ENCODE measurements around the gene CMSS1.
A peak's percentile ranks its signal among the peaks of the same experiment; 100 is the strongest.

The CMSS1 gene

DNA sequence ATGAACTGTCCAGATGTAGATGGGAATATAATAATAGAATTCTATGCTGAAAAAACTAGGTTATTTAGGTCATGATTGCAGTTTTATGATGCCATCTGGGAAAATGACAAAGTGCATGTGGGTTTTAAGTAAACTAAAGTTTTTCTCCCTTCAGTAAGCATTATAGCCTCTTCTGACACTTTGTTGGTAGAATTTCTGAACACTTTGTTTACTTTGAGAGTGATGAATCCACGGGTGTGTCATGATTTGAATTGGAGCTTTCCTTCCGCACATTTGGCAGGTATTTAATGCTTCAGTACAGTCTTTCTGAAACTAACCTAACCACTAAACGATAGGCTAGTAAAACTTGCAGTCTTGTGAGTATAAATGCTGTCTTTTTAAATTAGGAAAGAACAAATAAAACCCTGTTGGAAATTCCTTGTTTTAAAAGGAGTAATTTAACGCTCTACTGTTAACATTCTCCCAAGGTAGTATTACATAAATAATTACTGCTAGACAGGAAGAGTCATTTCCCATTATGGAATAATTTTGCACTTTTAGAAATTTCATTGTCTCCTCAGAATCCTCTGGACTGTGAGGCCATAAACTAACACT, 289.7 kb downstream of the CMSS1 start:
- no peak for DNase-seq (ENCODE audit: low spot score)

DNA sequence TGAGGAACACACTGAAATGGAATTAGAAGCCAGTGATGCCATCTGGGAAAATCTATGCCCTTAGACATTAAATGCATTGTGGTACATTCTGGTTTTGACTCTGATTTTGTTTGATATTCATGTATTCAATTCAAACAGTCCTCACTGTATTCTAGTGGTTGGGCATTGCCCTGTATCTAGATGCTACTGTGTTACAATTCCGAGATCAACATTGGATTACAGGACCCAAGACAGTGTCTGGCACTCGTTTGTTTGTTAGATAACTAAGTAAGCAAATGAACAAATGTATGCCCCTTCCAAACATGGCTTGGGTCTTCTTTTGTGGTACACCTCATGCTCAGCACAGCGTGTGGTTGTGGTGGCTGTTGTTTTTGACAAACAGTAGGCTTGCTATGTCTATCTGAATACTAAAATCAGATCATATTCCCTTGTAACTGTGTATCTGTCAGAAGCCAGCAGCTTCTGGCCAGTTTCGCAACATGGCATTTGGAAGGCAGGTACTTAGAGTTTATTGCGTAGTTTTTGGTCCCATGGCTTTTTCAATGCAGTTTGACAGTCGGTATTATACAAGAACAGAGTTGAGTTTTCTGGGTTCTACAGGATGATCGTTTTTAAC, 290.9 kb downstream of the CMSS1 start:
- DNase-seq (ENCODE audit: low spot score) = no peak

DNA sequence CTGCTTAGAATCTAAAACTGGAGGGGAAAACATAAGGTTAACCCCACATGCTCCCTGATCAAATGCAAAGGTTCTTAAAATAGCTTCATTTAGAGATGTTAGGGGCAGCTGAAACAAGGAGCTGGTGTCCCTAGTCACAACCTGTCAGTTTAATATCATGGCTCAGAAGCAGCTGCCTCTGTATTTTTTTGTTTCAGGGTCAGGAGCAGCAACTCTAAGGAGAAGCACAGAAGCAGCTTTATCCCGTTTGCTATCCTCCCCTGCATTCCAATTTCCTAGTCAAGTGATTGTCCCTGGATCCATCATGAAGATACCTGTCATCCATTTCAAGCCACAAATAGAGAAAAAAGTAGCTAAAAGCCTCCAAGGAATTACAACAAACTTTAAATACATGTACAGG, 292.5 kb downstream of the CMSS1 start:
- no peak for DNase-seq (ENCODE audit: low spot score)

DNA sequence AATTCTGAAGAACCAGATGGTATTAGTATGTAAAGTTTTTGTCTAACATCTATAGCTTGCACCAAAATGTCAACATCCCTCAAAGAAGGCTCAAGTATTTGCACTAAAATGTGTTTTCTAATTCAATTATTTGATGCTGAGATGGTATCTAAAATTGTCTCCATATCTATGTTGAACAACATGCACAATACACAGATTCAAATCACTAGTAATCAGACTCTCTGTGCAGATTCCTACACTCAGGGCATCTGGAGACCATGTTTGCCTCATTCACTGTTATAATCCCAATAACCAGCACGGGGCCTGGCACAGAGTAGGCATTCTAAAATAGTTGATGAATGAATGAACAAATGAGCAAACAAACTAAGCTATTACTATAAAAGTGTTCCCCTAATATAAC, 294.1 kb downstream of the CMSS1 start:
- DNase-seq (ENCODE audit: low spot score) = no peak

DNA sequence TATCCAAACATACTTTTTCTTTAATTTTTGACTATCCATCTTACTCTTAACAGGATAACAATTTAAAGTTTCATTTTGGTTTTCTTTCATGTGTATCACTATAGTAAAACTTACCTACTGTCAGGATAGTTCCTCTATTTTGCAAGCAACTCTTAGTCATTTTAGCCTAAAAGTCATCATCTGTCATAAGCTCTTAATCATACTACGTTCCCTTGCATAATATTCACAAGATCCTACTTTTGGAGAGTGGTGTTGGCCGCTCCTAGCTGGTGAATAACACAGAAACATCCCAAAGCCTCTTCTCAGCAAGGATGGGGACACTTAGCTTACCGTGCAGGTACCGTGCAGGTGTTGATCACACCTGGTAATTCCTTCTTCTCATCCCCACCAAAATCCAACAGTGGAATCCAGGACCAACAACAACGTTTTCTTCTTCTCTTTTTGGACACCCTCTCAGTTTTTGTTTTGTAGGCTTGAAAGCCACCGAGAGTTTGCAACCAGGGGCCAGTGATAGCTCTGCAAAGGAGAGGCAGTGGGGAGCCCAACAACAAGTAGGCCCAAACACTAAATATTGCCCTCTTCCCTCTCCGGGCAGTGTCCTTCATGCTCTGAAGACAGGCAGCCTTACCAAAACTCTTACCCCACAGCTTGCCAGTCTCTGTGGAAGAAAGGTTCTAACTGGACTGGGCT, 296.2 kb downstream of the CMSS1 start:
- no peak for DNase-seq (ENCODE audit: low spot score)

DNA sequence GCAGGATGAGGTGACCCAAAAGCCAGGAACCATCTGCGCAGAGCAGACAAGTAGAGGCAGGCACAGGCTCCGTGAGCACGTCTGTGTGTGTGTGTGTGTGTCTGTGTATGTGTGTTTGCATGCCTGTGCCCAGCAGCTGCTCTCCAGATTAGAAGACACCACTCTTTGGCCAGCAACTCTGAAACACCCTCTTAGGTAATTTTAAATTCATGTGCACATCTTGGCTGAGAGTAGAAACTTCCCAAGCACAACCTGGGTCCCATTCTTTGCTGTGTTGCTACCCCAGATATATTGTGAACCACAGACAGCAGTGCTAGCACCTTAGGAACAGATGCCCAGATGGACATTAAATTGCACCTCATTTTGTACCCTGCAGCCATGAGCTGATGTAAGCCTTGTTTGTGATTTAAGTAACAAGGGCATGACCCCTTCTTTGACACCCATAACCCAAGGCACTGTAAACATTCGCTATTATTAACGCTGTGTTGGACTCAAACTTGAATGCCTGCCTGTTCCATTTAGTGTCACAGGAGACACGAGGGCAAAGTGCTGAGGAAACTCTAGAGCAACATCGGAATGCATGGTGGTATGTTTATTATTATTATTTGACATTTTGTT, 296.9 kb downstream of the CMSS1 start, which contains the start of gene FILIP1L:
Gene FILIP1L (minus strand): TSS at position 89 of the 618 bp plus-strand sequence.
- no peak for DNase-seq (ENCODE audit: low spot score)

DNA sequence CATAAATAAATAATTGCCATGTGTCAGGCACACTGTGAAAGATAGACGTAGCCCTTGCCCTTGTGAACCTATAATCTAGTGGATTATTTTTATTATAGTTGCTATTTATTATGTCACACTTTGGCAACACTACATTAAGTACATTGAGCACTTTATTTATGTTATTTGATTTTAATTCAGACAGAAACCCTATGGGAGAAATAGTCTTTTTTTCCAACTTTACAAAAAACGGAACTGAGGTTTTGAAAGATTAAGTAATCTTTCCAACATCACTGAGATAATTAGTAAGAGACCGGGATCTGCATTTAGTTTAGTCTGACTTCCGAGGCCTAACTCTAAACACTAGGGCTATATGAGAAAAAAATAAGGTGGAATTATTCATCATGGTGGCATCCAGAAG, 299.4 kb downstream of the CMSS1 start:
- DNase-seq (ENCODE audit: low spot score) = no peak

DNA sequence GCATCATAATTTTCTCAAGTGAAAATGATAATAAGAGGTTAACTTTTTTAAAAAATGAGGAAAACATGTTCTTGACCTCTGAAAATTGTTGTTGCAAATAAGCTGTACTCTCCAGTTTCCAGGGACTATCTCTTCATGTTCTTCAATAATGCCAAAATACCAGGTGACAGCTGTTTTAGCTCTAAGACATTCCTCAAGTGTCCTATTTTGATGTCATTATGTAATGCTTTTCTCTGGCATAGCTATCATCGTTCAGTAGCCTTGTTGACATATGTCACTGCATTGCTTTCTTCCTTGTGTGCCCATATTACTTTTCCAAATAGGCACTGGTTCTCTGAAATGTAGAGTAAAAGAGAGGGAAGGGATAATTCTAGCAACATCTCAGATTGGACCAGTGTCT, 302.4 kb downstream of the CMSS1 start:
- DNase-seq (ENCODE audit: low spot score) = no peak

DNA sequence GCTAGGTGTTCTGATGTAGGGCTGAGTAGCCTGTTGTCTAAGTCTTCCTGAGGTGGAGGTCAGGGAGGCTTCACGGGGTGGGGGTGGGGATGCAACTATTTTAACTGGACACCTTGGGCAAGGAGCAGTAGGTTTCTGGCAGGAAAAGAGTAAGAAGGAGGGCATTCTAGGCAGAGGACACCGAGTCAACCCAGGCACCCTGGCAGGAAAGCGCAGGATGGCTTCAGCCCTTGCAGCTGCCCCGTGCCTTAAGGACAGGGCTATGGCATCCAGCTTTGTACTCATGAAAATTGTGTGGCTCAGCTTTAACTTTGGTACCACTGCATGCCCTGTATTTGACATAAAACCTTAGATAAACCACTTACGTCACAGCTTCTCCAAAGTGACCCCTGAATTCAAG, 303.0 kb downstream of the CMSS1 start:
- DNase-seq (ENCODE audit: low spot score) = no peak

DNA sequence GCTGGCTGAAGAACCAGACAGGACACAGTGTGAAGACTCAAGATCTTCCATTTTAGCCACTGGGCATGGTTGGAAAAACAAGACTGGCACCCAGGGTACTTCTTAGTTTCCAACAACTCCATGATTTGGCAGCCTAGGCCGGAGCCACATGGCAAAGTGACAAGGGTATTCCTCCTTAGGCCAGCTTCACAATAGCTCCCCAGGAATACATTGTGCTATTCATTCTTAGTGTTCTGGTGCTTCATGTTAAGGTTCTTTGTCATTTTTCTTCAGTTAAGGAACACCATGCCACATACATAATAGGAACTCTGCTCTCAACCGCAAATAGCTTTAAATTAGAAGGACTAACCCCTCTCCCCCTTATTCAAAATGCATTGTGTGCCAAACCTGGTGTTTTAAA, 304.7 kb downstream of the CMSS1 start:
- no peak for DNase-seq (ENCODE audit: low spot score)

DNA sequence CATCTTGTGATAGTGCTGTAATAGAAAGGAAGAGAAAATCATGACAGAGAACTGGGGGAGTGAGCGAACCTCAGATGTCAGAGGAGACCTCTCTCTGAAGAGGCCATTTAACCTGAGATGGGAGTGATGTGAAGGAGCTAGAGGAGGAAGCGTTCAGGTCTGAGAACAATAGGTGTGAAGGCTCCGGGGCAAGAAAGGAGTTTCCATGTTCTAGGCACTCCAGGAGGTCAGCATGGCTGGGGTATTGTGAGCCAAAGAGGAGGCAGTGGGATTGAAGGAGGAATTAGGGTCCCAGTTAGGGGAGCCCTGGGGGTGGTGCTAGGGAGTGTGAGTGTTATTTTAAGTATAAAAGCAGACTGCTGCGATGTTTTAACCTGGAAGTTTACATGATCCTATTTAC, 305.4 kb downstream of the CMSS1 start:
- DNase-seq (ENCODE audit: low spot score) = no peak

DNA sequence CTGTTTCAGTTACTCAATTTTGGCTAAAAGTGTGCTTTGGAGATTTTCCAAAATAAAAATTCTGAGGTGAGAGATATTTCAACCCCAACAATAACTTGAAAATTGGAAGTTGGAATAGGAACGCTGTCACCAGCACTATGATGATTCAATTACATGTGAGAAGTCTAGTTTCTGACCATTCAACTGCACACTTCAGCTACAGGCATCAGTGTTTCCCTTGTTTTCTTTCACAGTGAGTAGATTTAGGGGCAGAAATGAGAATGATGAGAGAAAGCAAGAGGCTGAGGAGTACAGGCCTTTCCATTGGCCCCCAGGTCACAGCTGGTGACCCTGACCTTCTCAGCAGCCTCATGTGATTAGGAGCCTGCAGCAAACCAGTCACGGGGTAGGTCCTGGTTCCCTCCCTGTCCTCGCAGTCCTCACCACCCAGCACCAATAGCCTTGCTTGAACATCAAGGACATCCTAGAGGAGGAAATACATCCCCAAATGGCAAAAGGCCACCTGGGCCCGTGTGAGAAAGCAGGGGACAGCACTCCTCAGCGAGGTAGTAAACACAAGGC, 306.6 kb downstream of the CMSS1 start:
- DNase-seq (ENCODE audit: low spot score) = no peak

DNA sequence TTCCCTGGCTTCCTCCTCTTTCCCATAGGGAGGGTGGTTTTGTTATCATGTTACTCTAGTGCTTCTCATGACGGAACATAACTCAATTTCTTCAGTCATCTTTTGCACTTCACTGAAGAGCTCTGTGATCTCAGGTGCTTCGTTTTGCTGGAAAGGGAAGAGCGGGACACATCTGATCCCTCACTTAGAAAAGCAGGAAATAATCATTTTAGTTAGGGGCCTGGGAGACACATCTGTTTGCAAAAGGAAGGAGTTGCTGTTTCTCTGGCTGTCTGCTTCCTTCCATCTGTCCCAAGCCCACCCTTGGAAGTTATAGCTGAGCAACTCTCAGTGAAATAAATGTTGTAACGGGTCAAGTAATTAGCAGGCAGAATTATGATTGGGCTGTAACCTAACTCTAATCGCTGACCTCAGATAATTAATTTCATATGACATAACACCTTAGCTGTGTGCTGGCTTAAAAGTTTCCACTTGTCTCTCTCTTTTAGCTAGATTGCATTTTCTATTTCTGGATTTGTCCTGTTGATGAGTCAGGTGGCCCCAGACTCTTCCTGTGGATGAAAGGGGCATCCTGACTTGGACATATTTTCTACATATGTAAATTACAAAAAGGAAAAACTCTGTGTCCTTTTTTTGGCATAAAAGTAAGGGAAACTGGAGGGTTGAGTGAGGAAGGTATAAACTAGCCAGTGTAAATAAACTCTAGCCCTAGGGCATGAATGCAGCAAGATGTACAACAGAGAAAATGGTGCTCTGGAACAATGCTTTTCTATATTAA, 307.7 kb downstream of the CMSS1 start:
- no peak for DNase-seq (ENCODE audit: low spot score)

DNA sequence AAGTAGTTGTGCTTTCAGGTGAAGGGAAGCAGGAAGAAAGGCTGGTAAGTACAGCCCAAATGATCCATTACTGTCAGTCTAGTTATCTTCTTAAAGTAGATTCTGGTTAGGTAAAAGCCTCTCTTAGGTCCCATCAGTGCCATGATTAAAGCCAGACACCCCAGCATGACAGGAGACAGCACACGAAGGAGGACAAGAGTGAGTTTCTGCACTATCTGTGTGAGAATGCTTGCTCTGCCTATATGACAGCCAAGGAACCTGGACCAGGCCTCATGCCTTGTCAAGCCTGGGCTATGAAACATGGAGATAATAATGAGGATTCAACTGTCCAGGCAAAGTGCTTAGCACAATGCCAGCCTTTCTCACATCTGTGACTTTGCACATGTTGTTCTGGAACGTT, 310.1 kb downstream of the CMSS1 start:
- no peak for DNase-seq (ENCODE audit: low spot score)

DNA sequence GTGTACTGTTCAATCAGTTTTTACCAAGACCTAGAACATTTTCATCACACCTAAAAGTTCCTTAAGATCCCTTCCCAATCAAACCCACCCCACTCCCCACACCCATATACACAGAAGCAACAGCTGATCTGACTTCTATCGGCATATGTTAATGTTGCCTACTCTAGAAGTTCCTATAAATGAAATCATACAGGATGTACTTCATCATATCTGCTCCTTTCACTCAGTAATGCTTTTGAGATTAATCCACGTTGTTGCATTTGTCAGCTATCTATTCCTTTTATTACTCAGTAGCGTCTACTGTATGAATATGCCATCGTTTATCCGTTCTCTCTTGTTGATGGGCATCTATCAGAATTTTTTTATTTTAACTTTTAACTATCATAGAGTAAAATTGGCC, 310.9 kb downstream of the CMSS1 start:
- DNase-seq (ENCODE audit: low spot score) = no peak

DNA sequence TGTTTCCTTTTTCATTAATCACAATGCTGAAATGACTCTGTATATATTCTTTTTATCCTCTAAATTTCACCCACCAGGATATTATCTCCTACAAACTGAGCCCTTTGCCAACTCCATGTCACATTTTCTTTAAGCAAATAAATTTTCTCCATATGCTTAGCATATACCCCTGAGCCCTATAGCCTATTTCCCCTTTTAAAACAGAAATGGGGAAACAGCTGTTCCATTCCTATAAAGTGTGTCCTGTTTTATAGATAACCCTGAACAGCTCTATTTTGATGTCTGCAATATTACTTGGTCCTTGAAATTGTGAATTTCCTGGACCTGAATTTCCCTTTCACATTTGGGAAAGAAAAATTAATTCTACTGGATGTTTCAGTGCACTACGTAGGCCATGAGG, 312.3 kb downstream of the CMSS1 start:
- no peak for DNase-seq (ENCODE audit: low spot score)

DNA sequence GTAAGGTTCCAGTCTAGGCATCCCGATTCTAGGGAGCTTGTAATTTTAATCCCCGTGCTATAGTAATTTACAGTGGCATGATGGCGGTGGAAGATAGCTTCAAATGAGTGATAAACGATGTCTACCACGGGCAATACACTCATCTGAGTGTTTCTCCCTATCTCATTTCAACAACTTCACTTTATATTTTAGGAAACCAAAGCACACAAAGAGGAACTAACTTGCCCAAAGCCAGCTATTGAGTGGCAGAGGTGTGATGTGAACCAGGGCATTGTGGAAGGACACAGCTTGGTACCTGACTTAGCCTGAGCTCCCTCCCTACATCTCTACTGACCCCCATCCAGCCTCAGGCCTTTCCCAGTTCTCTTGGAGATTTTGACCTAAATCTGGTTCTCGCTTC, 313.6 kb downstream of the CMSS1 start:
- DNase-seq (ENCODE audit: low spot score) = no peak

DNA sequence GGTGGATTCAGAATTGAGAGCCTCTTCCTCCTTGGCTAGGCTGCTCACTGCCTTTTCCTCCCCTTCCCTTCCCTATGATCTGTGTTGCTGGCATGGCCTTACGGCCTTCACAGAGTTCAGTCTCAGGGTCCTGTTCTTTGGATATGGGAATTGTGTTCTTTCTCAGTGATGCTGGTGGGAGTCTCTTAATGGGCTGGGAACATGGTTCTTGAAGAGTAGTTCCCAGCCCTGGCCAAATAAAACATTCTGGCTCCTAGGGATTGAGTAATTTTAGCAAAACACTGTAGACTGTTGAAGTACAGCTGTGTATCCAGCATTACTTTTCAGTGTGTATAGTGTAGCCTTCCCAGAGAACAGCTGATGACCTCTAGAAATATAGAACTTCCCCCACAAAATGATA, 319.3 kb downstream of the CMSS1 start:
- no peak for DNase-seq (ENCODE audit: low spot score)

DNA sequence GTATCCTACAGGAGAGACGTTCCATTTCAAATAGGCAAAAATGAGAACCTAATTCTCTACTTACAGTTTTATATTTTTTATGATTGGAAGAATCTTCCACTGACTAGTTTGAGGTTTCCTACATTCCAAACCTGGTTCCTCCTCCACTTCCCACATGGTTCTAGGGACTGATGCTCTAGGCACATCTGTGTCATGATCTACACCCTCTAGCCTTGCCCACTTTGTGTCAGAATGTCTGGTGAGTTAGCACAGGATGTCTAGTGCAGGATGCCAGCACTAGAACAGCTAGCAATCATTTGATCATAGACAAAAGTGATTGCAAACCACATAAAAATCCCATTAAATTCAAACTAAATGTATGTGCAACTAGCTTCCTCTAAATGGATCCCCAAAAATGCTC, 323.3 kb downstream of the CMSS1 start:
- no peak for DNase-seq (ENCODE audit: low spot score)

DNA sequence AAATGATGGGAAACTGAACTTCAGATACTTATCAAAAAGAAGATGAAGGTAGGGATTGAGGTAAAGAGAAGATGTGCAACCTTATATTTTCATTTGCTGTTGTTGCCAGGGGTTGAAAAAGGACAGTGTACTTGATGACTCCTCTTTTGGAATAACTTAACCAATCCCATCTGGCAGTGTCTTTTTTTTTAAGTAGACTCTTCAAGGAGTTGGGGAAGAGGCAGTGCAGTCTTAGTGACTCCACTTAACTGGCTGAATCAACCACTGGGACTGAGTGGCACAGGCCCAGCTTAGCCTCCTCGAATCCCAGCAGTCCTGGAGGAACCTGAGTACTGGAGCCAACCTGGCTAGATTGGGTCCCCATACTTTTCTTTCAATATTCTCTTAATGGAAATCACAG, 323.9 kb downstream of the CMSS1 start:
- DNase-seq (ENCODE audit: low spot score) = peak; percentile 26

DNA sequence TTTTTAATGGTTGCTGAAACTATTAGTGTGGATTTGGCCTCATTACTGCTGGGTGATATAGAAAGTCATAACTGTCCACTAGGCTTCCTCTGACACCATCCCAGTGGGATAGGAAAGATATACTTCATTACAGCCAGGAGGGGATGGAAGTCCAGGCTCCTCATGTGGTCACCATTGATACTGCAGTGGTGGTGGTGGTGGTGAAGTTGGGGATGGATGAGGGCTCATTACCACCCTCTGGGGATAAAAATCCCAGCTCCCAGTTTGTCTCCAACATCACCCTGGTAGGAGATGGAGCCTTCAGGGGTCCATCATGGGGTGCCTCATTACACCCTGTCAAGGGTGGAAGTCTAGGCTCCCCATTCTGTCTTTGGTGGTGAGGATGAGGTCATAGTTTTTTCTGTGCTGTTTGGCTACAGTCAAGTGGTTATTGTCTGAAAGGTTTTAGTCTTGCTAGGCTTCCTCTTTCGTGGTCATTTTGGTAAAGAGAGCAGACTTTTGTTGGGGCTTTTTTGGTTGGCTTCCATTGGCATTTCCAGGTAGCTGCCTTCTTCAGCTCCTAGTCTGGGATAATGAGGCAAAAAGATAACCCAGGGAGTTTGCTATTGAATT, 326.7 kb downstream of the CMSS1 start:
- no peak for DNase-seq (ENCODE audit: low spot score)

DNA sequence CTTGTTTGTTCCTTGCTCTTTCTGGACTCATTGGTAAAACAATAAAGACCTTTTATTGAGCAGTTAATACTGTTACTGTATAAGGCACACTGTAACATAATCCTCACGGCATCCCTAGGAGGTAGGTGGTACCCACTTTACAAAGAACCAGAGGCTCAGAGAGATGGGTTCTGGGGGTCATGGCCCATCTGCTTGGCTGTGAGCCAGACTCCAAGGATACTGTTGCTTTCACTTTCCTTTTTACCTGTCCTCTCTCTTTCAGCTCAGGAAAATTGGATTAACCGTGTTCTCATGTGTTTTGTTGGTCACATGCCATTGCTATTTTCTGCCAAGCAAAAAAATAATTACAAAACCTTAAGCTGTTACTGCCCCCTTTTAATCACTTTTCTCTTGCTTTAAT, 331.5 kb downstream of the CMSS1 start:
- no peak for DNase-seq (ENCODE audit: low spot score)

Measured in AG08395 (cell line).